Osteocyte (in vitro differentiated cells): ENCODE data around the gene CENPQ. TPM values are rescaled to one million over a fixed set of nuclear protein-coding genes. Genes with fewer than 3 reads are reported as not detected.

Source experiments
- DNase-seq: peaks from one replicate; pipeline ENCODE4 v3.0.0; 2021; ENCODE audit warnings: mixed read lengths; ENCODE audit not compliant: unreplicated experiment; ENCODE audit errors: extremely low spot score
- H3K27ac Mint-ChIP-seq: one replicate; pipeline ENCODE4 v1.8.0; 2021; ENCODE audit warnings: mild to moderate bottlenecking, mixed read lengths; ENCODE audit not compliant: unreplicated experiment
- H3K27me3 Mint-ChIP-seq: one replicate; pipeline ENCODE4 v1.8.0; 2021; ENCODE audit warnings: mixed read lengths; ENCODE audit not compliant: unreplicated experiment
- H3K36me3 Mint-ChIP-seq: one replicate; pipeline ENCODE4 v1.8.0; 2021; ENCODE audit warnings: mixed read lengths; ENCODE audit not compliant: unreplicated experiment
- H3K4me1 Mint-ChIP-seq: one replicate; pipeline ENCODE4 v1.8.0; 2021; ENCODE audit warnings: mixed read lengths; ENCODE audit not compliant: unreplicated experiment
- H3K4me3 Mint-ChIP-seq: one replicate; pipeline ENCODE4 v1.8.0; 2021; ENCODE audit warnings: mild to moderate bottlenecking, moderate library complexity, mixed read lengths; ENCODE audit not compliant: unreplicated experiment
- H3K9me3 Mint-ChIP-seq: one replicate; pipeline ENCODE4 v1.8.0; 2021; ENCODE audit warnings: mixed read lengths; ENCODE audit not compliant: unreplicated experiment
- CTCF ChIP-seq: fragments of 200-600 bp; sonication (generic); IDR thresholded peaks from 2 replicates; pipeline ENCODE4 v1.5.0; 2021; ENCODE audit warnings: antibody characterized with exemption, mild to moderate bottlenecking, moderate library complexity
- total RNA-seq: library from RNA; stranded (reverse); gene quantifications from 2 replicates; pipeline ENCODE4 v1.2.1, GENCODE V29; 2021

The CENPQ gene
- total RNA-seq, 1 donor from 2014 or later = 4.6 TPM

GRCh38 chr6:49523901-49524300, 60.7 kb downstream of the CENPQ start:
- no peak for TF ChIP-seq CTCF
- Mint-ChIP-seq H3K4me3 (no peak overlapping the region), H3K27me3 (peaks cover 8% of the 10 kb centered on the region), H3K36me3 (no peaks in the 10 kb centered on the region), H3K9me3 (no peaks in the 10 kb centered on the region), H3K4me1 (no peaks in the 10 kb centered on the region), H3K27ac (no peak overlapping the region)
- no peak for DNase-seq

- Mint-ChIP-seq H3K27me3 (peaks cover 14% of the 10 kb centered on the region), H3K27ac (no peak overlapping the region), H3K36me3 (no peaks in the 10 kb centered on the region), H3K4me3 (no peak overlapping the region), H3K9me3 (no peaks in the 10 kb centered on the region), H3K4me1 (no peaks in the 10 kb centered on the region)
- DNase-seq = no peak
- TF ChIP-seq CTCF = no peak
These were observed 61.4 kb downstream of the CENPQ start for GRCh38 chr6:49524541-49524940.

- no peak overlapping the region for H3K4me3 Mint-ChIP-seq
- H3K27me3 Mint-ChIP-seq = peaks cover 21% of the 10 kb centered on the region
- H3K36me3 Mint-ChIP-seq = no peaks in the 10 kb centered on the region
- H3K27ac Mint-ChIP-seq = no peak overlapping the region
- H3K9me3 Mint-ChIP-seq = no peaks in the 10 kb centered on the region
- H3K4me1 Mint-ChIP-seq = no peaks in the 10 kb centered on the region
- no peak for DNase-seq
- no peak for TF ChIP-seq CTCF
These were observed 63.4 kb downstream of the CENPQ start for GRCh38 chr6:49526598-49526997.

- H3K27ac Mint-ChIP-seq = no peak overlapping the region
- TF ChIP-seq CTCF = no peak
- DNase-seq = no peak
- H3K36me3 Mint-ChIP-seq = no peaks in the 10 kb centered on the region
- H3K4me3 Mint-ChIP-seq = no peak overlapping the region
- no peaks in the 10 kb centered on the region for H3K9me3 Mint-ChIP-seq
- peaks cover 2% of the 10 kb centered on the region for H3K4me1 Mint-ChIP-seq
- peaks cover 26% of the 10 kb centered on the region for H3K27me3 Mint-ChIP-seq
These were observed 64.2 kb downstream of the CENPQ start for GRCh38 chr6:49527320-49527719.

- peaks cover 28% of the 10 kb centered on the region for H3K27me3 Mint-ChIP-seq
- H3K4me1 Mint-ChIP-seq = peaks cover 2% of the 10 kb centered on the region
- no peaks in the 10 kb centered on the region for H3K9me3 Mint-ChIP-seq
- no peak for TF ChIP-seq CTCF
- DNase-seq = no peak
- no peaks in the 10 kb centered on the region for H3K36me3 Mint-ChIP-seq
- H3K27ac Mint-ChIP-seq = no peak overlapping the region
- no peak overlapping the region for H3K4me3 Mint-ChIP-seq
These were observed 65.4 kb downstream of the CENPQ start for GRCh38 chr6:49528571-49528970.
